Stomach (tissue), 4 donors: ENCODE data around the gene FAM120AOS.

ENCODE experiments used
- EP300 ChIP-seq: sonication (generic); formaldehyde crosslinking; IDR thresholded peaks from one replicate; pipeline ENCODE4 v1.6.1; 2017; ENCODE audit warnings: antibody characterized with exemption
- POLR2A ChIP-seq, 4 donors: fragments of 450-650 bp; IDR thresholded peaks; one replicate each; pipeline ENCODE4 v1.6.1; 2016; ENCODE audit warnings: antibody characterized with exemption in 4 of 4, control low read depth in 2 of 4, mild to moderate bottlenecking in 1 of 4, moderate library complexity in 1 of 4
- POLR2AphosphoS5 ChIP-seq, 3 donors: sonication (generic); formaldehyde crosslinking; IDR thresholded peaks; one replicate each; pipeline ENCODE4 v1.6.1; 2016; ENCODE audit warnings: antibody characterized with exemption in 3 of 3
- TF ChIP-seq, protein P1 (sequence below), 7 experiments: fragments of 450-650 bp in 4 of 7; fragments of 200-600 bp in 3 of 7; sonication (generic) in 3 of 7; IDR thresholded peaks; one replicate each; pipeline ENCODE4 v1.5.1; 2016 to 2019; ENCODE audit warnings: antibody characterized with exemption in 7 of 7, control low read depth in 2 of 7, mild to moderate bottlenecking in 1 of 7

DNA sequence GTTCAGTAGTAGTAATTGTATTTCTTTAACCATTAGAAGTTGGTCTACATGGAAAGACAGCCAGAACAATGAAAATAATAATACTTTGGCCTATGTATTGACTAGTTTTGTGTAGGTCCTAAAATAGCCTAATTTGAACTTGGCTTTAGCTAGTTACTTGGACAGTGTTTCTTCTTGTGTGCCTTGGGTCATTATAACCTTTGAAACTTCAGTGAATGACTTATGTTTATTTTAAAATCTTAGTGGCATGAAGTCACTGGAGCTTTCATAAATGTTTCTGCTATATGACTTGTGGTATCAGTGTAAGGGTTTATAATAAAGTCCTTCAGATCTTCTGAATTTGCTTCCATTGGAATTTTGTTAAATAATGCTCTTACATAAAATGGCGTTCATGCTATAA, 2.6 kb upstream of the FAM120AOS start:
- TF ChIP-seq, protein P1, sequence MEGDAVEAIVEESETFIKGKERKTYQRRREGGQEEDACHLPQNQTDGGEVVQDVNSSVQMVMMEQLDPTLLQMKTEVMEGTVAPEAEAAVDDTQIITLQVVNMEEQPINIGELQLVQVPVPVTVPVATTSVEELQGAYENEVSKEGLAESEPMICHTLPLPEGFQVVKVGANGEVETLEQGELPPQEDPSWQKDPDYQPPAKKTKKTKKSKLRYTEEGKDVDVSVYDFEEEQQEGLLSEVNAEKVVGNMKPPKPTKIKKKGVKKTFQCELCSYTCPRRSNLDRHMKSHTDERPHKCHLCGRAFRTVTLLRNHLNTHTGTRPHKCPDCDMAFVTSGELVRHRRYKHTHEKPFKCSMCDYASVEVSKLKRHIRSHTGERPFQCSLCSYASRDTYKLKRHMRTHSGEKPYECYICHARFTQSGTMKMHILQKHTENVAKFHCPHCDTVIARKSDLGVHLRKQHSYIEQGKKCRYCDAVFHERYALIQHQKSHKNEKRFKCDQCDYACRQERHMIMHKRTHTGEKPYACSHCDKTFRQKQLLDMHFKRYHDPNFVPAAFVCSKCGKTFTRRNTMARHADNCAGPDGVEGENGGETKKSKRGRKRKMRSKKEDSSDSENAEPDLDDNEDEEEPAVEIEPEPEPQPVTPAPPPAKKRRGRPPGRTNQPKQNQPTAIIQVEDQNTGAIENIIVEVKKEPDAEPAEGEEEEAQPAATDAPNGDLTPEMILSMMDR (IDR thresholded peaks at IDR 0.05), result no peak
- TF ChIP-seq POLR2AphosphoS5 (IDR thresholded peaks at IDR 0.05) (no peak), POLR2A (IDR thresholded peaks at IDR 0.05) (no peak), EP300 (no peak)
